IPS-15b (cell line): Measurements from ENCODE around the gene NBAS.

Source experiments
- H3K27me3 ChIP-seq: one replicate; pipeline ENCODE4 v1.6.1; 2013; ENCODE audit warnings: low read length; ENCODE audit not compliant: control insufficient read depth, insufficient read depth
- H3K36me3 ChIP-seq: one replicate; pipeline ENCODE4 v1.6.1; 2013; ENCODE audit warnings: low read length; ENCODE audit not compliant: control insufficient read depth, insufficient read depth
- H3K4me1 ChIP-seq: one replicate; pipeline ENCODE4 v1.6.1; 2013; ENCODE audit warnings: mild to moderate bottlenecking, low read length; ENCODE audit not compliant: control insufficient read depth, insufficient read depth
- H3K4me3 ChIP-seq: one replicate; pipeline ENCODE4 v1.5.1; 2013; ENCODE audit warnings: low read depth, low read length
- H3K9ac ChIP-seq: one replicate; pipeline ENCODE4 v1.6.1; 2013; ENCODE audit warnings: low read depth, mild to moderate bottlenecking, low read length
- H3K9me3 ChIP-seq: one replicate; pipeline ENCODE4 v1.6.1; 2013; ENCODE audit warnings: mild to moderate bottlenecking, low read length; ENCODE audit not compliant: control insufficient read depth, insufficient read depth

NBAS gene

DNA sequence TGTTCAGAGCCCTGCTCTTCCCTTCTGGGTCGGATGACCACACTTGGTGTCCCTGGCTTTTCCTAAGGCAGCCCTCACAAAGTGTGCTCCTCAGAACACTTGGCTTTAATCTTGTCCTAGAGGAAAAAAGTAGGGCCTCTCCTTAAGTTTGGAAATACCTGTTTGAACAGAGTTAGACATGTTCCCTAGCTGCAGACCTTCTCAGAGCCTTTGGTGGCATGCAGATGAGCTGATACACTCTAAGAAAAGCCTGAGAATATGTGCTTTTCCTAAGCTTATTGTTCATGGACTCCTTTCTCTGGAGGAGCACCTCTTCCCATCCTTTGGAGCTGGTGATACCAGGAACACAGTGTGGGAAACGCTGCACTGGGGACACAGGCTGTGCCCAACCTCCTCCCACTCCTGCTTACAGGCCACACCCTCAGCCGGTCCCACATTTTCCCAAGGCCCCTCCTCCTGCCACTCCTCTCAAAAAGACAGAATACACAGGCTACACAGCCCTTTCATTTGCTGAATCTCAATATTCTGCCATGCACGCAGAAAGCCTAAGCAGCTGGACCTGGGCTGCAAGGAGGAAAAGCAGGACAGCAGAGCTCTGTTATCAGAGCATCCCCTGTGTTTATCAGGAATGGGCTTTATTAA, 443.6 kb downstream of the NBAS start:
- H3K4me3 ChIP-seq: no peak overlapping the region

More for the DNA sequence above, 443.6 kb downstream of the NBAS start:
- H3K9me3 ChIP-seq: no peaks in the 10 kb centered on the region
- no peaks in the 10 kb centered on the region for H3K36me3 ChIP-seq
- H3K9ac ChIP-seq: no peak overlapping the region
- no peaks in the 10 kb centered on the region for H3K27me3 ChIP-seq
- H3K4me1 ChIP-seq: peaks cover 13% of the 10 kb centered on the region
